Endothelial cell of umbilical vein (primary cell): ENCODE data around the gene DACT1. TPM values are rescaled to one million over a fixed set of nuclear protein-coding genes. Genes with fewer than 3 reads are reported as not detected.

ENCODE experiments used
- BruUV-seq: library from RNA; stranded (reverse); fragments of 400-500 nt; replicated peaks from 2 replicates; lab custom pipeline; 2021; lab: Mats Ljungman, UMichigan
- CTCF ChIA-PET: fragments of 300-600, 350-600 bp; sonication (Branson Sonifier 250); formaldehyde crosslinking; loops from one replicate; lab custom pipeline; 2021; ENCODE audit warnings: antibody characterized with exemption, inconsistent platforms; lab: Charles Lee
- POLR2A ChIA-PET: fragments of 300-600, 350-600 bp; sonication (Branson Sonifier 250); formaldehyde crosslinking; loops from one replicate; lab custom pipeline; 2021; ENCODE audit warnings: antibody characterized with exemption, inconsistent platforms; lab: Charles Lee
- DNase-seq: peaks from one replicate; pipeline ENCODE4 v3.0.0-alpha.2; 2011; ENCODE audit warnings: low read depth, low spot score
- FAIRE-seq: peaks from 2 replicates; lab custom pipeline; 2011; peaks lifted over from hg19 to GRCh38; lab: Jason Lieb, UNC
- H2AFZ ChIP-seq: 2 replicates; pipeline ENCODE4 v1.6.0; 2012; ENCODE audit warnings: low read depth, low read length, control low read depth, inconsistent platforms
- H3K27ac ChIP-seq: 2 replicates; pipeline ENCODE4 v1.5.1; 2011; ENCODE audit warnings: low read depth, mild to moderate bottlenecking, control low read depth, low read length, moderate library complexity; ENCODE audit not compliant: insufficient read depth
- H3K27me3 ChIP-seq, 2 experiments: 2 replicates each; pipeline versions ENCODE4 v1.6.0 to v1.6.1; 2011; ENCODE audit warnings: low read length in 2 of 2, mixed read lengths in 1 of 2; ENCODE audit not compliant: control insufficient read depth in 2 of 2, insufficient read depth in 2 of 2
- H3K36me3 ChIP-seq, 2 experiments: 2 replicates in 1 of 2; 3 replicates in 1 of 2; pipeline ENCODE4 v1.5.1; 2011; ENCODE audit warnings: low read length in 2 of 2, mild to moderate bottlenecking in 1 of 2, moderate library complexity in 1 of 2; ENCODE audit not compliant: control insufficient read depth in 2 of 2, insufficient read depth in 2 of 2; ENCODE audit errors: extremely low read depth in 1 of 2
- H3K4me1 ChIP-seq: 3 replicates; pipeline ENCODE4 v1.5.1; 2011; ENCODE audit warnings: mild to moderate bottlenecking, low read length; ENCODE audit not compliant: control insufficient read depth, insufficient read depth; ENCODE audit errors: extremely low read depth
- H3K4me2 ChIP-seq: 2 replicates; pipeline ENCODE4 v1.6.1; 2011; ENCODE audit warnings: low read length, control low read depth, mixed read lengths; ENCODE audit not compliant: insufficient read depth
- H3K4me3 ChIP-seq, 3 experiments: fragments of 200-600 bp in 1 of 3; sonication (generic), shearing (Covaris generic) in 1 of 3; replicated peaks in 1 of 3; 2 replicates each; pipeline ENCODE4 v1.5.1; 2011 to 2016; ENCODE audit warnings: control low read depth in 3 of 3, low read length in 3 of 3, mild to moderate bottlenecking in 2 of 3, inconsistent platforms in 1 of 3, low read depth in 1 of 3, moderate library complexity in 1 of 3; ENCODE audit not compliant: insufficient read depth in 1 of 3
- H3K79me2 ChIP-seq: 2 replicates; pipeline ENCODE4 v1.6.0; 2012; ENCODE audit warnings: low read length, inconsistent platforms; ENCODE audit not compliant: control insufficient read depth, insufficient read depth
- H3K9ac ChIP-seq: replicated peaks from 2 replicates; pipeline ENCODE3; 2011; ENCODE audit warnings: low read length, control low read depth; ENCODE audit not compliant: insufficient read depth; ENCODE audit errors: extremely low read depth
- H3K9me1 ChIP-seq: replicated peaks from 3 replicates; pipeline ENCODE4 v1.6.0; 2011; ENCODE audit warnings: mild to moderate bottlenecking, low read length; ENCODE audit not compliant: control insufficient read depth, insufficient read depth; ENCODE audit errors: extremely low read depth
- H3K9me3 ChIP-seq: replicated peaks from 2 replicates; pipeline ENCODE4 v1.5.1; 2012; ENCODE audit warnings: low read length, inconsistent platforms; ENCODE audit not compliant: control insufficient read depth, insufficient read depth
- H4K20me1 ChIP-seq: replicated peaks from 2 replicates; pipeline ENCODE3; 2011; ENCODE audit warnings: mild to moderate bottlenecking, low read length; ENCODE audit not compliant: control insufficient read depth, insufficient read depth; ENCODE audit errors: extremely low read depth
- CTCF ChIP-seq, 2 donors: IDR thresholded peaks; 1 replicate in 1 of 2; 2 replicates in 1 of 2; pipeline ENCODE4 v1.5.1; 2011; ENCODE audit warnings: low read length in 2 of 2, mild to moderate bottlenecking in 2 of 2, moderate library complexity in 2 of 2, control low read depth in 1 of 2, inconsistent platforms in 1 of 2, low read depth in 1 of 2; ENCODE audit not compliant: insufficient read depth in 1 of 2; ENCODE audit errors: extremely low read depth in 1 of 2
- EZH2 ChIP-seq: IDR thresholded peaks from 2 replicates; pipeline ENCODE4 v1.6.1; 2012; ENCODE audit warnings: borderline replicate concordance, low read depth, mild to moderate bottlenecking, moderate library complexity, low read length, inconsistent platforms; ENCODE audit not compliant: severe bottlenecking
- FOS ChIP-seq: IDR thresholded peaks from 2 replicates; pipeline ENCODE4 v1.6.1; 2011; ENCODE audit warnings: mild to moderate bottlenecking, low read length, moderate library complexity, borderline replicate concordance; ENCODE audit not compliant: insufficient read depth
- GATA2 ChIP-seq: IDR thresholded peaks from 2 replicates; pipeline ENCODE4 v1.7.0; 2011; ENCODE audit warnings: low read depth, mild to moderate bottlenecking, moderate library complexity, mixed read lengths, low read length; ENCODE audit not compliant: insufficient read length, insufficient read depth
- POLR2A ChIP-seq: IDR thresholded peaks from 2 replicates; pipeline ENCODE4 v1.6.1; 2012; ENCODE audit warnings: low read depth, mild to moderate bottlenecking, control low read depth, low read length
- POLR2AphosphoS5 ChIP-seq: IDR thresholded peaks from 2 replicates; pipeline ENCODE4 v1.6.1; 2012; ENCODE audit warnings: low read depth, mild to moderate bottlenecking, control low read depth, low read length, moderate library complexity; ENCODE audit not compliant: insufficient read depth
- dilution Hi-C: fragments of 300-500 bp; cut with MboI; formaldehyde crosslinking; loops from one replicate; pipeline ENCODE4 v1.15.0; 2019; ENCODE audit warnings: low sequenced_read_pairs; ENCODE audit not compliant: extremely low pct_ligation_motif_present
- intact Hi-C: fragments of 100-400 bp; cut with micrococcal nuclease; formaldehyde crosslinking; loops from one replicate; pipeline ENCODE4 v1.10.0; 2022
- polyA plus RNA-seq, 4 experiments: library from polyadenylated mRNA; depleted of rRNA in 3 of 4; stranded (reverse) in 3 of 4; unstranded in 1 of 4; fragments of >200 nt; gene quantifications; 2 replicates each; pipeline versions ENCODE4 v1.2.1 to v1.2.3, GENCODE V29; 2011 to 2012; ENCODE audit warnings: missing spikeins in 1 of 4
- total RNA-seq: library from RNA; stranded (reverse); gene quantifications from 2 replicates; pipeline ENCODE4 v1.2.3, GENCODE V29; 2021

Gene DACT1
- total and polyA plus RNA-seq, 2 donors (not counting 3 experiments of a cell fraction or from before 2014, with no cell fraction given), result 0.21 to 0.27 TPM

GRCh38 chr14:58669556-58670200 is 31.9 kb downstream of the DACT1 start:
- H3K9ac ChIP-seq, result no peak overlapping the region
- POLR2A ChIA-PET, result no interaction called here
- H3K27me3 ChIP-seq, result peaks cover 0 to 5% of the 10 kb centered on the region in 2 experiments
- H3K36me3 ChIP-seq, result no peaks in the 10 kb centered on the region
- no peak overlapping the region for H2AFZ ChIP-seq
- H3K79me2 ChIP-seq, result no peaks in the 10 kb centered on the region
- no peaks in the 10 kb centered on the region for H3K4me1 ChIP-seq
- BruUV-seq, result no TSS peak
- intact Hi-C loops, result no loop called here
- dilution Hi-C loops, result no loop called here
- H3K27ac ChIP-seq, result no peak overlapping the region
- no peaks in the 10 kb centered on the region for H3K9me1 ChIP-seq
- H3K4me3 ChIP-seq, result no peak overlapping the region
- DNase-seq (no peak), FAIRE-seq (no peak)
- CTCF ChIA-PET, result no interaction called here
- no peaks in the 10 kb centered on the region for H4K20me1 ChIP-seq
- H3K4me2 ChIP-seq, result no peak overlapping the region
- TF ChIP-seq GATA2, result no peak
- TF ChIP-seq POLR2AphosphoS5, result no peak
- no peak for TF ChIP-seq EZH2
- no peak for TF ChIP-seq CTCF (IDR thresholded peaks at IDR 0.05; ENCODE audit: extremely low read depth in 1 of 2, insufficient read depth in 1 of 2, low read depth in 1 of 2, low read length in 2 of 2)
- no peak for TF ChIP-seq POLR2A
- no peak for TF ChIP-seq FOS
- no peaks in the 10 kb centered on the region for H3K9me3 ChIP-seq
